Gastroesophageal sphincter (tissue), 4 donors: ENCODE results near the gene WDR6. TPM values are rescaled to one million over a fixed set of nuclear protein-coding genes. Genes with fewer than 3 reads are reported as not detected.
A peak's percentile ranks its signal among the peaks of the same experiment; 100 is the strongest.

ENCODE experiments used
- ATAC-seq: fragments of 150-250 bp; one replicate; pipeline ENCODE4 v1.9.1; 2016; ENCODE audit warnings: mild to moderate bottlenecking, moderate library complexity
- H3K27ac ChIP-seq, 4 donors: fragments of 200-600 bp; sonication (generic) in 3 of 4; 1 replicate in 3 of 4; 2 replicates in 1 of 4; pipeline ENCODE4 v1.5.1; 2016 to 2019
- H3K27me3 ChIP-seq: fragments of 200-600 bp; sonication (generic); one replicate; pipeline ENCODE4 v1.5.1; 2019
- H3K36me3 ChIP-seq, 2 donors: fragments of 200-600 bp; sonication (generic); one replicate each; pipeline ENCODE4 v1.5.1; 2019; ENCODE audit warnings: control low read depth in 1 of 2
- H3K4me1 ChIP-seq, 3 donors: fragments of 200-600 bp; sonication (generic); 1 replicate in 2 of 3; 2 replicates in 1 of 3; pipeline ENCODE4 v1.5.1; 2016 to 2019; ENCODE audit warnings: control low read depth in 2 of 3
- H3K4me3 ChIP-seq, 2 donors: fragments of 200-600 bp; sonication (generic); one replicate each; pipeline ENCODE4 v1.5.1; 2019; ENCODE audit warnings: mild to moderate bottlenecking in 1 of 2, moderate library complexity in 1 of 2
- H3K9me3 ChIP-seq, 3 donors: fragments of 200-600 bp; sonication (generic); one replicate each; pipeline ENCODE4 v1.5.1; 2017 to 2019; ENCODE audit warnings: control low read depth in 2 of 3
- CTCF ChIP-seq, 4 experiments: fragments of 200-600 bp in 2 of 4; fragments of 450-650 bp in 2 of 4; sonication (generic) in 1 of 4; IDR thresholded peaks; one replicate each; pipeline ENCODE4 v1.5.1; 2017 to 2019; ENCODE audit warnings: antibody characterized with exemption in 4 of 4, mild to moderate bottlenecking in 2 of 4, moderate library complexity in 2 of 4
- EP300 ChIP-seq: sonication (generic); formaldehyde crosslinking; IDR thresholded peaks from one replicate; pipeline ENCODE4 v1.6.1; 2017; ENCODE audit warnings: antibody characterized with exemption, mild to moderate bottlenecking
- POLR2A ChIP-seq, 2 donors: fragments of 450-650 bp; IDR thresholded peaks; one replicate each; pipeline ENCODE4 v1.6.1; 2017; ENCODE audit warnings: antibody characterized with exemption in 2 of 2, mild to moderate bottlenecking in 2 of 2, moderate library complexity in 1 of 2
- POLR2AphosphoS5 ChIP-seq: sonication (generic); formaldehyde crosslinking; IDR thresholded peaks from one replicate; pipeline ENCODE4 v1.6.1; 2017; ENCODE audit warnings: antibody characterized with exemption
- WGBS, 2 donors: methylation state at CpG; one replicate each; pipeline ENCODE4 v1.1.5; 2018; ENCODE audit warnings: low coverage in 1 of 2; 5-methylcytosine and 5-hydroxymethylcytosine counted together
- total RNA-seq, 4 donors: library from RNA; depleted of rRNA; stranded (reverse); fragments of >200 nt; gene quantifications; one replicate each; pipeline ENCODE4 v1.1.0, GENCODE V29; 2016

Gene WDR6
- total RNA-seq, 4 donors from 2014 or later, result 61.5 to 110 (median 99.0) TPM

DNA sequence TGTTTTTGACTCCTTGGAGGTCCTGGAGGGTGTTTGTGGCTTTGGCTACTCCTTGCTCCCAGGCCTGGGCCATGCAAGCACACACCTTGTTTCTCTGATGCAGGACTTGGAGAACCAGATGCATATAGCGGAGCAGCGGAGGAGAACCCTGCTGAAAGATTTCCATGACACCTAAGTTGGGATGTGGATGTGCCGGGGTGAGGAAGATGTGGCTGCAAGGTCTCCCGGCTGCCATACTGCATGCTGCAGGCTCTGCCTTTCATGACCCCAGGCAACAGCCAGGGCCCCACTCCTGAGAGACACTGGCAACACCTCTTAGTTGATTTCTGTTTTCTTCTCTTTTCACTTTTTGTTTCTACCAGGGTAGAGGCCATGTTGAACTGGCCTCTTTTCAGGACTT is 24.1 kb upstream of the WDR6 start:
- Histone ChIP-seq H3K27ac (no peak overlapping the region), H3K9me3 (no peaks in the 10 kb centered on the region), H3K4me3 (no peak overlapping the region), H3K27me3 (no peaks in the 10 kb centered on the region), H3K36me3 (peaks cover 0 to 91% of the 10 kb centered on the region in 2 donors), H3K4me1 (peaks cover 0 to 6% (median 0%) of the 10 kb centered on the region in 3 donors)
- no peak for ATAC-seq
- WGBS, 2 donors, result 100% methylated on average over 1 to 2 of the region's 4 CpGs
- TF ChIP-seq CTCF (IDR thresholded peaks at IDR 0.05) (no peak), POLR2A (IDR thresholded peaks at IDR 0.05) (no peak), POLR2AphosphoS5 (no peak)

DNA sequence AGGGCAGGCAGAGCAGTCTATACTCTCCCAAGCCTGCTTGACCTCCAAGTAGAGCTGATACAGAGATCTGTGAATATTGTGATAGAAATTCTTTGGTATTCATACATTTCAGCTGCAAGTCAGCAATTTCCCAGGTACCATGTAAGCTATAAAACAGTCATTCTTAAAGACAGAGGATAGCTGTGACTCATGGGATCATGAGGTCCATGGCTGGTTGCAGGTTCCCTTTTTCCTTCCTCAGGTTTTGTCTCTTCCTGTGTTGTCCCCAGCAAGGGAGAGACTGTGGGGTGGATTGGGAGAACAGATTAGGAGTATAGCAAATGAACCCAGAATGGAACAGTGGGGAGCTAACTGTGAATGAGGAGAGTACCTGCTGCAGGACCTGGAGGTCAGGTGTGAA is 22.5 kb upstream of the WDR6 start:
- Histone ChIP-seq H3K27me3 (no peaks in the 10 kb centered on the region), H3K27ac (no peak overlapping the region), H3K4me3 (no peak overlapping the region), H3K36me3 (peaks cover 0 to 75% of the 10 kb centered on the region in 2 donors), H3K9me3 (no peaks in the 10 kb centered on the region), H3K4me1 (peaks cover 3 to 21% (median 6%) of the 10 kb centered on the region in 3 donors)
- ATAC-seq, result no peak
- TF ChIP-seq POLR2A (IDR thresholded peaks at IDR 0.05) (no peak), EP300 (no peak), POLR2AphosphoS5 (no peak), CTCF (IDR thresholded peaks at IDR 0.05) (no peak)

- no peak for TF ChIP-seq EP300
- no peak for TF ChIP-seq POLR2A (IDR thresholded peaks at IDR 0.05)
- TF ChIP-seq CTCF (IDR thresholded peaks at IDR 0.05), result no peak
- Histone ChIP-seq H3K4me3 (no peak overlapping the region), H3K27ac (no peak overlapping the region), H3K4me1 (peaks cover 3 to 28% (median 6%) of the 10 kb centered on the region in 3 donors), H3K36me3 (peaks cover 0 to 63% of the 10 kb centered on the region in 2 donors), H3K27me3 (no peaks in the 10 kb centered on the region), H3K9me3 (no peaks in the 10 kb centered on the region)
- WGBS, 2 donors, result 77 to 79% methylated on average over 3 to 5 of the region's 7 CpGs
- no peak for ATAC-seq
Measured at GRCh38 chr3:48985831-48986376, 21.3 kb upstream of the WDR6 start.

DNA sequence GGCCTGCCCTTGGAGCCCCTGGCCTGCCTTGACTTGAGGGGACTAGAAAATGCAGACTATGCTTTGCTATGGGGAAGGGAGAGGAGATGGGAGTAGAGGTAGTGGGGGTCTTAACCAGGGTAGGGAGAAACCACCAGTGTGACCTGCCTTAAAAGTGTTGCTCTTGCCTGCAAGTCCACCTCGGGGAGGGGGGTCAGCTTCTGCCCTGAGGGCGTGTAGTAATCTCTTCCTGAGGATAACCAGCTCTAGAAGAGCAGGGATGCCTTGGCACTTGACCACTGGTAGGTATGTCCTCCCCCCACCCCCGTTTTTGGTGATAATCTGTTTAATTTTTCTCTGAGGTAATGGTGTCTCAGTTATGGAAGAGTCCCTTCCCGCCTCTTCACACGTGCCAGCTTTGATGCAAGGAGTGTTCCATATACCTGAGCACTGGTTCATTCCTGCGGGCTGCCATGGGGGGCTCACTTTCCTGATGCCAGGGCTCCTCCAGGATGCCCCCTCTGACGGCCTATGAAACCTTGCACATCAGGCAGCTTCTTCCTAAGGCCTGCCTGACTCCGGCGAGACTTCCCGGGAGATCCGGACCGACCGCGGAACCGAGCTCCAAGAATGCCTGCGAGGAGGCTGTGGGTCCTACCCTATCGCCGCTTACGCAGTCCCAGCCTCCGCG is 17.9 kb upstream of the WDR6 start:
- Histone ChIP-seq H3K27me3 (no peaks in the 10 kb centered on the region), H3K9me3 (no peaks in the 10 kb centered on the region), H3K27ac (peak overlapping the region; percentile 80 to 98 (median 96)), H3K4me1 (peaks cover 3 to 45% (median 15%) of the 10 kb centered on the region in 3 donors), H3K36me3 (peaks cover 0 to 33% of the 10 kb centered on the region in 2 donors), H3K4me3 (peak overlapping the region; percentile 72 to 92)
- ATAC-seq, result peak; percentile 0
- 10 to 12% methylated on average over 4 to 5 of the region's 21 CpGs for WGBS, 2 donors
- TF ChIP-seq EP300, result no peak
- TF ChIP-seq POLR2AphosphoS5, result no peak
- TF ChIP-seq CTCF (IDR thresholded peaks at IDR 0.05), result no peak
- no peak for TF ChIP-seq POLR2A (IDR thresholded peaks at IDR 0.05)
